HG02798 (cell line): Measurements from ENCODE around the gene DPP3.

Source experiments
- ATAC-seq: cut with Tn5 transposase; IDR thresholded peaks from one replicate; pipeline ENCODE4 v1.9.1; 2021; ENCODE audit warnings: mild to moderate bottlenecking; ENCODE audit not compliant: unreplicated experiment, poor library complexity

DPP3 gene

GRCh38 chr11:66478729-66479393 lies 1.4 kb upstream of the DPP3 start:
- no peak for ATAC-seq

GRCh38 chr11:66479394-66480116 lies 679 bp upstream of the DPP3 start:
- ATAC-seq: peak; percentile 14

GRCh38 chr11:66484806-66485380 lies 4.7 kb downstream of the DPP3 start:
- no peak for ATAC-seq

- no peak for ATAC-seq
These were observed 8.7 kb downstream of the DPP3 start for GRCh38 chr11:66488957-66489356.

- ATAC-seq: no peak
These were observed 9.4 kb downstream of the DPP3 start for GRCh38 chr11:66489636-66490035.

GRCh38 chr11:66491315-66491935 lies 11.2 kb downstream of the DPP3 start:
- ATAC-seq: no peak

GRCh38 chr11:66492161-66492865 lies 12.1 kb downstream of the DPP3 start:
- no peak for ATAC-seq

GRCh38 chr11:66493130-66493529 lies 12.9 kb downstream of the DPP3 start:
- no peak for ATAC-seq

GRCh38 chr11:66494458-66494857 lies 14.2 kb downstream of the DPP3 start:
- ATAC-seq: no peak

- no peak for ATAC-seq
These were observed 14.7 kb downstream of the DPP3 start for GRCh38 chr11:66494935-66495334.

- no peak for ATAC-seq
These were observed 15.2 kb downstream of the DPP3 start for GRCh38 chr11:66495401-66495854.

- ATAC-seq: no peak
These were observed 17.0 kb downstream of the DPP3 start for GRCh38 chr11:66497206-66497605.

GRCh38 chr11:66498506-66498905 lies 18.3 kb downstream of the DPP3 start:
- no peak for ATAC-seq

GRCh38 chr11:66505276-66505816 lies 25.1 kb downstream of the DPP3 start:
- ATAC-seq: no peak

GRCh38 chr11:66509131-66509561 lies 28.9 kb downstream of the DPP3 start:
- ATAC-seq: no peak

- peak; percentile 96 for ATAC-seq
These were observed 30.2 kb downstream of the DPP3 start, which contains the start of gene BBS1 for GRCh38 chr11:66510271-66510989. BBS1 (plus strand) TSS chr11:66510635; CDS start chr11:66510660, 25 bp downstream.

GRCh38 chr11:66510990-66511339 lies 30.7 kb downstream of the DPP3 start:
- no peak for ATAC-seq

GRCh38 chr11:66523611-66524010 lies 43.4 kb downstream of the DPP3 start:
- ATAC-seq: no peak

GRCh38 chr11:66524304-66525040 lies 44.2 kb downstream of the DPP3 start:
- ATAC-seq: no peak
